Activated CD4-positive, alpha-beta memory T cell treated with anti-CD3 and anti-CD28 coated beads for 36 hours (primary cell): ENCODE measurements around the gene ARFGEF3. TPM values are rescaled to one million over a fixed set of nuclear protein-coding genes. Genes with fewer than 3 reads are reported as not detected.
A peak's percentile ranks its signal among the peaks of the same experiment; 100 is the strongest.
"Not testable (repeated sequence)": the region's sequence is repeated elsewhere in the genome, so short reads cannot be mapped to it uniquely, and the experiment has no call there.

Experiments
- CTCF ChIA-PET: fragments of 350-600 bp; sonication (Branson Sonifier 250); formaldehyde crosslinking; loops from one replicate; lab custom pipeline; 2021; ENCODE audit warnings: antibody characterized with exemption, inconsistent platforms; lab: Charles Lee
- POLR2A ChIA-PET: fragments of 350-600 bp; sonication (Branson Sonifier 250); formaldehyde crosslinking; loops from one replicate; lab custom pipeline; 2021; ENCODE audit warnings: antibody characterized with exemption; lab: Charles Lee
- DNase-seq: peaks from one replicate; pipeline ENCODE4 v3.0.0-alpha.2; 2020
- H3K27ac Mint-ChIP-seq: one replicate; pipeline ENCODE4 v1.8.0; 2021; ENCODE audit warnings: mixed read lengths
- H3K27me3 Mint-ChIP-seq: one replicate; pipeline ENCODE4 v1.8.0; 2021; ENCODE audit warnings: mixed read lengths
- H3K36me3 Mint-ChIP-seq: one replicate; pipeline ENCODE4 v1.8.0; 2021; ENCODE audit warnings: mixed read lengths
- H3K4me1 Mint-ChIP-seq: one replicate; pipeline ENCODE4 v1.8.0; 2021; ENCODE audit warnings: low read depth, mixed read lengths
- H3K4me3 Mint-ChIP-seq: one replicate; pipeline ENCODE4 v1.8.0; 2021; ENCODE audit warnings: mild to moderate bottlenecking, mixed read lengths
- H3K9me3 Mint-ChIP-seq: one replicate; pipeline ENCODE4 v1.8.0; 2021; ENCODE audit warnings: mixed read lengths
- intact Hi-C: fragments of 100-400 bp; cut with micrococcal nuclease; formaldehyde crosslinking; loops from one replicate; pipeline ENCODE4 v1.15.1; 2023
- total RNA-seq, 2 experiments: library from RNA; stranded (reverse); gene quantifications; one replicate each; pipeline ENCODE4 v1.2.3, GENCODE V29; 2021

Gene ARFGEF3, protein sequence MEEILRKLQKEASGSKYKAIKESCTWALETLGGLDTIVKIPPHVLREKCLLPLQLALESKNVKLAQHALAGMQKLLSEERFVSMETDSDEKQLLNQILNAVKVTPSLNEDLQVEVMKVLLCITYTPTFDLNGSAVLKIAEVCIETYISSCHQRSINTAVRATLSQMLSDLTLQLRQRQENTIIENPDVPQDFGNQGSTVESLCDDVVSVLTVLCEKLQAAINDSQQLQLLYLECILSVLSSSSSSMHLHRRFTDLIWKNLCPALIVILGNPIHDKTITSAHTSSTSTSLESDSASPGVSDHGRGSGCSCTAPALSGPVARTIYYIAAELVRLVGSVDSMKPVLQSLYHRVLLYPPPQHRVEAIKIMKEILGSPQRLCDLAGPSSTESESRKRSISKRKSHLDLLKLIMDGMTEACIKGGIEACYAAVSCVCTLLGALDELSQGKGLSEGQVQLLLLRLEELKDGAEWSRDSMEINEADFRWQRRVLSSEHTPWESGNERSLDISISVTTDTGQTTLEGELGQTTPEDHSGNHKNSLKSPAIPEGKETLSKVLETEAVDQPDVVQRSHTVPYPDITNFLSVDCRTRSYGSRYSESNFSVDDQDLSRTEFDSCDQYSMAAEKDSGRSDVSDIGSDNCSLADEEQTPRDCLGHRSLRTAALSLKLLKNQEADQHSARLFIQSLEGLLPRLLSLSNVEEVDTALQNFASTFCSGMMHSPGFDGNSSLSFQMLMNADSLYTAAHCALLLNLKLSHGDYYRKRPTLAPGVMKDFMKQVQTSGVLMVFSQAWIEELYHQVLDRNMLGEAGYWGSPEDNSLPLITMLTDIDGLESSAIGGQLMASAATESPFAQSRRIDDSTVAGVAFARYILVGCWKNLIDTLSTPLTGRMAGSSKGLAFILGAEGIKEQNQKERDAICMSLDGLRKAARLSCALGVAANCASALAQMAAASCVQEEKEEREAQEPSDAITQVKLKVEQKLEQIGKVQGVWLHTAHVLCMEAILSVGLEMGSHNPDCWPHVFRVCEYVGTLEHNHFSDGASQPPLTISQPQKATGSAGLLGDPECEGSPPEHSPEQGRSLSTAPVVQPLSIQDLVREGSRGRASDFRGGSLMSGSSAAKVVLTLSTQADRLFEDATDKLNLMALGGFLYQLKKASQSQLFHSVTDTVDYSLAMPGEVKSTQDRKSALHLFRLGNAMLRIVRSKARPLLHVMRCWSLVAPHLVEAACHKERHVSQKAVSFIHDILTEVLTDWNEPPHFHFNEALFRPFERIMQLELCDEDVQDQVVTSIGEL (N-terminal part only)
- under 1 TPM; 0.71 to 0.85 TPM for total RNA-seq

DNA sequence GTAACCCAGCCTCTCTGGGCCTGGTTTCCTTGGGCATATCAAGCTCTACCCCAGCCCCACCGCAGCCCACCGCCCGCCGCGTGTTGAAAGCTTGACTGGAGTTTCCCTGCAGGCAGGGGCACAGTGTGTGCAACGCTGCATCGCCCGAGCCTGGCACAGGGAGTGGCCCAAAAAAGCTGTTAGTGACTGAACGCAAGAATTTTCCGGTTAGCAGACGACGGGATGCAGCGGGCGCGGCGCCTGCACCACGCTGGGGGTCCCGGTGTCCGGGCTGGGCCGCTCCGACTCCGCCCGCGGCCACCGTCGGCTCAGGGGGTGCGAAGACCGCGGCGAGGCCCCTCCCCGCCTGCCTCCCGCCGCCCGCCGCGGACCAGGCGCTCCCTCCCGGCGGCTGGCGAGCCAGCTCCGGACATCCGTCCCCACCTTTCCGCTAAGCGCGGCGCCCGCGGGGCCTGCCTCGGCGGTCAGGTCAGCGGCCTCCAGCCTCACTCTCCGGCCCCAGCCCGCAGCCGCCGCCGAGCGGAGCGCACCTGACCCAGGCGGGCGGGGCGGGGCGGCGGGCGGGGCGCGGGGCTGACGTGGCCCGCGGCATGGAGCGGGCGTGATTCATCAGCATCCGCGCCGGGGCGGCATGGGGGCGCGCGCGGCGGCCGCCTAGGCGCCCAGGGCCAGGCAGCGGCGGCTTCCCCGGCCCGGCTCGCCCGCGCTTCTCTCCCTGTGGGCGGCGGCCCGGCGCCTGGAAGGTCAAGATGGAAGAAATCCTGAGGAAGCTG is at the start of gene ARFGEF3:
ARFGEF3 (plus strand) TSS at position 602 of the 773 bp plus-strand sequence; CDS start at position 750, 148 bp downstream.
- DNase-seq = peak; percentile 75
- Mint-ChIP-seq H3K36me3 (no peaks in the 10 kb centered on the region), H3K4me3 (peak within 1 kb of the TSS; percentile 72), H3K27me3 (peaks cover 45% of the 10 kb centered on the region), H3K27ac (no peak within 1 kb of the TSS), H3K9me3 (no peaks in the 10 kb centered on the region), H3K4me1 (peaks cover 14% of the 10 kb centered on the region)
- POLR2A ChIA-PET = no interaction called here
- CTCF ChIA-PET = interaction anchor here (1.0 kb wide), 1 partner anchor 847 kb away, joined by 3 read pairs; no protein-coding TSS in a partner anchor
- intact Hi-C loops = loop anchor here (5.0 kb wide), 1 partner anchor 241 kb away; the partner anchor contains the start of gene HEBP2

DNA sequence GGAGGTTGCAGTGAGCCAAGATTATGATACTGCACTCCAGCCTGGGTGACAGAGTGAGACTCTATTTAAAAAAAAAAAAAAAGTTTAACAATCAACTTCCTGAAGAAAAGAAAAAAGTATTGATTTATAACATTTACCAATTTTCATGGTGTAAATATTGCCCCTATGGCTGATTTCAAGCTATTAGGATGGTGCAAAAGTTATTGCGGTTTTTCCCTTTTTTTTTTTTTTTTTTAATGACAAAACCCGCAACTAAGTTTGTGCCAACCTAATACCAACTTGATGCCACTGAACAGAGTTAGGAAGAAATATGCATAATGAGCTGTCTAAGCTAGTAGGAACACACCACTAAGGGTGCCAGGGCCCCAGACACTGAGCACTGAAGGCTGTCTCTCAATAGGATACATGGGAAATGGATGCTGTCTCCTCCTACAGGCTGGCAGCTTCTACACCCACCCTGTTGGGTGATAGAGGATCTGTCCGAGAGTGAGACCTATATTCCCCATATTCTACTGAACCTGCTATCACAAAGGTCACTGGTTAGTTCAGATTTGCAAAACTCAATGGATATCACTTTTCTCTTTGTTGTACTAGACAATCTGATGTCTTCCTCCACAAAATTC is 48.0 kb upstream of the ARFGEF3 start:
- Mint-ChIP-seq H3K27me3 (peaks cover 17% of the 10 kb centered on the region), H3K27ac (no peak overlapping the region), H3K36me3 (no peaks in the 10 kb centered on the region), H3K4me1 (peaks cover 9% of the 10 kb centered on the region), H3K4me3 (no peak overlapping the region), H3K9me3 (no peaks in the 10 kb centered on the region)
- CTCF ChIA-PET = interaction anchor here (0.6 to 5.8 kb wide), 5 partner anchors 108 to 403 kb away, joined by 4 to 102 read pairs (median 35); no protein-coding TSS in a partner anchor
- POLR2A ChIA-PET = no interaction called here
- intact Hi-C loops = no loop called here
- DNase-seq = no peak

DNA sequence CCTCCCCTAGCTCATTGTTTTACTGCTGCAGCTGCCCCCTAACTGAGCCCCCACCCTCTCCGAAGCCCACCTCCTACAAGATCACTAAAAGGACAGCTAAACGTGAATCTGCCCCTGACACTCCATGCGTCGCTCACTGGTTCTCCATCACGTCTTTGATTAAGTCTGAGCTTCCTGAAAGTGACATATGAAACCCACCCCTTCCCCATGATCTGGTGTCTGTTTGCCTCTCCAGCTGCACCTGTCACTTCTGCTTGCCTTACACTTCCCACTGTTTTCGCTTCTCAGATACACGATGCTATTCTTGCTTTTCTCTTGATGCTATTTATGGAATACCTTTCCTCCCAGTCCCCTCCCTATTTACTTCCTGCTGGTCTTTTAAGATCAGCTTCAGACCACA is 46.5 kb upstream of the ARFGEF3 start:
- POLR2A ChIA-PET = interaction anchor here (0.7 kb wide), 1 partner anchor 91 kb away, joined by 4 read pairs; no protein-coding TSS in a partner anchor

DNA sequence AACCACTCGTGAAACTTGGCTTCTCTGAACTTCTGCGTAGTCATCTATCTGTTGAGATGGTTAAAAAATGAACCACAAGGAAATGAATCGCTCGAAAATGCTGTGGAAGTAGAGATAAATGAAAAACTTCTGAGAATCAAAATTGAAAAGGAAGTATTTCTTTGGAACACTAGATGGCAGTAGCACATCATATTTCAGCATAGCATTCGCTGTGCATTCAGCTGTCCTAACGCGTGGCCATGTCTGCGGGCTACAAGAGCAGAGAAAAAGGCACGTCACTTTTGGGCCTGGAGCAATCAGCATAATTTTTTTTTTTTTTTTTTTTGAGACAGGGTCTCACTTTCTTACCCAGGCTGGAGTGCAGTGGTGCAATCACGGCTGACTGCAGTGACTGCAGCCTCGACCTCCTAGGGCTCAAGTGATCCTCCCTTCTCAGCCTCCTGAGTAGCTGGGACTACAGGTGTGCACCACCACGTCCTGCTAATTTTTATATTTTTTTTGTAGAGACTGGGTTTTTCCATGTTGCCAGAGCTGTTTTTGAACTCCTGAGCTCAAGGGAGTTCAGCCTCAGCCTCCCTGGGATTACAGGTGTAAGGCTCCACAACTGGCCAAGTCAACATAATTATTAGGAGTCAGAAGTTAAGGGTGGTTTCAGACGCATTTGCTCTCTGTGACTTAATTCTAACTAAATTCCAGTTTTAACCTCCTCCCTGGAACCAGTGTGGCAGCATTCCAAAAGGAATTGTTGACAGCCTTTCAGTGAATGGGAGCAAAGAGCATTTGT is 45.7 kb upstream of the ARFGEF3 start:
- peak; percentile 44 for DNase-seq
- H3K4me1 Mint-ChIP-seq = peaks cover 6% of the 10 kb centered on the region
- ChIA-PET POLR2A (interaction anchor here (0.6 to 0.7 kb wide), 5 partner anchors 10 to 1650 kb away, joined by 3 to 5 read pairs (median 3); no protein-coding TSS in a partner anchor), CTCF (interaction anchor here (0.6 to 5.8 kb wide), 38 partner anchors 9 to 1249 kb away, joined by 3 to 102 read pairs (median 5); no protein-coding TSS in a partner anchor)
- H3K36me3 Mint-ChIP-seq = no peaks in the 10 kb centered on the region
- intact Hi-C loops = loop anchor here (1.0 to 5.0 kb wide), 5 partner anchors 171 to 651 kb away; partner anchors contain the start of gene HEBP2
- H3K27ac Mint-ChIP-seq = no peak overlapping the region
- H3K9me3 Mint-ChIP-seq = no peaks in the 10 kb centered on the region
- peaks cover 23% of the 10 kb centered on the region for H3K27me3 Mint-ChIP-seq
- no peak overlapping the region for H3K4me3 Mint-ChIP-seq

More for the DNA sequence above, 46.5 kb upstream of the ARFGEF3 start:
- no peak for DNase-seq
- peaks cover 6% of the 10 kb centered on the region for H3K4me1 Mint-ChIP-seq
- no peaks in the 10 kb centered on the region for H3K36me3 Mint-ChIP-seq
- H3K27ac Mint-ChIP-seq = no peak overlapping the region
- no peaks in the 10 kb centered on the region for H3K9me3 Mint-ChIP-seq
- CTCF ChIA-PET = interaction anchor here (0.7 to 5.8 kb wide), 21 partner anchors 10 to 652 kb away, joined by 3 to 102 read pairs (median 9); no protein-coding TSS in a partner anchor
- intact Hi-C loops = loop anchor here (5.0 kb wide), 1 partner anchor 287 kb away; the partner anchor contains the start of gene HEBP2
- peaks cover 20% of the 10 kb centered on the region for H3K27me3 Mint-ChIP-seq
- no peak overlapping the region for H3K4me3 Mint-ChIP-seq

DNA sequence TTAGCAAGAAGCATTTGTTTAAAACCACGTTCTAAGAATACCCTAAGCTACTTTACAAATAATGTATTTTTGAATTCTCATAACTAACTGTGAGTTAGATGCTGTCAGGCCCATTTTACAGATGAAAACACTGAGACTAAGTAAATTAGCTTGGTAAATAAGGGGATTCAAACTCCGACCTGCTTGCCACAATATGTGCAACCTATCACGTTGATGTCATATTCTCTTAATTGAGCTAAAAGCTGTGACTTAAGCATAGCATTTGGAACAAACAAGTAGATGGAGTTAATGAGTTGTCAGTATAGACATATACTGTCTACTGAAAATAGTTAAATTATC is 45.1 kb upstream of the ARFGEF3 start:
- no peaks in the 10 kb centered on the region for H3K9me3 Mint-ChIP-seq
- ChIA-PET CTCF (interaction anchor here (0.7 to 5.8 kb wide), 28 partner anchors 9 to 1248 kb away, joined by 3 to 102 read pairs (median 7); no protein-coding TSS in a partner anchor), POLR2A (no interaction called here)
- H3K36me3 Mint-ChIP-seq = no peaks in the 10 kb centered on the region
- H3K4me1 Mint-ChIP-seq = peaks cover 6% of the 10 kb centered on the region
- intact Hi-C loops = loop anchor here (1.0 to 5.0 kb wide), 5 partner anchors 171 to 650 kb away; partner anchors contain the start of gene HEBP2
- peaks cover 23% of the 10 kb centered on the region for H3K27me3 Mint-ChIP-seq
- no peak overlapping the region for H3K4me3 Mint-ChIP-seq
- DNase-seq = no peak
- no peak overlapping the region for H3K27ac Mint-ChIP-seq

DNA sequence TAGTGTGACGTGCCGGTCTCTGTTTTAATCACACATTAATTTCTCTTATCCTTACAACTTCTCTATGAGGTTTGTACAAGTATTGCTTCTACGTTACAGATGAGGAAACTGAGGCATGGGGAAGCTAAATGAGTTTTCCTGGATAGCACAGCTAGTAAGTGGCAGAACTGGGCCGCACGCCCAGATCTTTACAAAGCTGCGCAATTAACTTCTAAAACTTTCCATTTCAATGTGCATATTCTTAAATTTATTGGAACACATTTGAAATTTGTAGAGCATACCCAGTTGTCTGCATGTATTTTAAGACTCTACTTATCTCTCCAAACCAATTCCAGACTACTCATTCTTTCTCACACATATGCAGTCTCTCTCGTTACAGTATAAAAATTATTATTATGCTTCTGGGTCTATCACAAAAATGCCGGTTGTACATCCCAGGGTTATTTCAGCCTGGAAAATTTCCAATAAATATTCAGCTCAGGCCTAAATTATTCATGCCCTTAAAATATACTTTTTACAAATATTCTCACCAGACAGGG is 44.3 kb upstream of the ARFGEF3 start:
- ChIA-PET POLR2A (no interaction called here), CTCF (interaction anchor here (0.7 to 5.8 kb wide), 12 partner anchors 8 to 1079 kb away, joined by 3 to 102 read pairs (median 15); partner anchors contain the start of gene HEBP2)
- Mint-ChIP-seq H3K9me3 (no peaks in the 10 kb centered on the region), H3K27ac (no peak overlapping the region), H3K4me1 (peaks cover 6% of the 10 kb centered on the region), H3K27me3 (peaks cover 24% of the 10 kb centered on the region), H3K4me3 (no peak overlapping the region), H3K36me3 (no peaks in the 10 kb centered on the region)
- intact Hi-C loops = loop anchor here (2.0 to 5.0 kb wide), 3 partner anchors 285 to 649 kb away; partner anchors contain the start of gene HEBP2
- no peak for DNase-seq

DNA sequence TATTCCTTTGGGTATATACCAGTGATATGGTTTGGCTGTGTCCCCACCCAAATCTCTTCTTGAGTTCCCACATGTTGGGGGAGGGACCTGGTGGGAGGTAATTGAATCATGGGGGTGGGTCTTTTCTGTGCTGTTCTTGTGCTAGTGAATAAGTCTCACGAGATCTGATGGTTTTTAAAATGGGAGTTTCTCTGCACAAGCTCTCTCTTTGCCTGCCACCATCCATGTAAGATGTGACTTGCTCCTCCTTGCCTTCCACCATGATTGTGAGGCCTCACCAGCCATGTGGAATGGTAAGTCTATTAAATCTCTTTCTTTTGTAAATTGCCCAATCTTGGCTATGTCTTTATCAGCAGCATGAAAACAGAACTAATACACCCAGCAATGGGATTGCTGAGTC is 42.5 kb upstream of the ARFGEF3 start:
- H3K9me3 Mint-ChIP-seq, H3K36me3 Mint-ChIP-seq, DNase-seq, H3K27ac Mint-ChIP-seq, H3K4me3 Mint-ChIP-seq, POLR2A ChIA-PET, H3K4me1 Mint-ChIP-seq: not testable (repeated sequence)
- CTCF ChIA-PET = interaction anchor here (0.9 to 5.8 kb wide), 3 partner anchors 10 to 647 kb away, joined by 3 to 102 read pairs (median 6); no protein-coding TSS in a partner anchor
- H3K27me3 Mint-ChIP-seq = peaks cover 24% of the 10 kb centered on the region
- intact Hi-C loops = loop anchor here (5.0 kb wide), 1 partner anchor 283 kb away; the partner anchor contains the start of gene HEBP2

DNA sequence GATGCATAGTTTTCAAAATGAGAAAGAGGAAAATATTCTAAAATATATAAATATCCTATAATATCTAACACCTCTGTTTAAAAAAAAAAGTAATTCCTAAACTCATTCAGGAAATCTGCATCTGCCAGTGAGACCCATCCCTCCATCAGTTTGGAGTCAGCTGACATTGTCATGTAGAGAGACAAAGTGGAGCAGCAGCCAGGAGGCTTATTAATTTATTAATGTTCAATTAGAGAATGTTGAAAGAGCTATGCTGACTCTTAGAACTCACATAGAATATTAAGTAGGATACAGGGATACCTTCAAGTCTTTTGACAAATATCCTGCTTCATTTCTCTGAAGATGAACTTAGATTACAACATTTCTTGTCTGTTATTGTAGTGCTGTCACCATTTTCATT is 41.8 kb upstream of the ARFGEF3 start:
- intact Hi-C loops = loop anchor here (5.0 kb wide), 1 partner anchor 282 kb away; the partner anchor contains the start of gene HEBP2
- peaks cover 18% of the 10 kb centered on the region for H3K27me3 Mint-ChIP-seq
- POLR2A ChIA-PET = no interaction called here
- H3K27ac Mint-ChIP-seq = no peak overlapping the region
- H3K9me3 Mint-ChIP-seq = no peaks in the 10 kb centered on the region
- H3K4me1 Mint-ChIP-seq = peaks cover 6% of the 10 kb centered on the region
- no peak overlapping the region for H3K4me3 Mint-ChIP-seq
- CTCF ChIA-PET = interaction anchor here (0.9 to 1.0 kb wide), 2 partner anchors 398 to 646 kb away, joined by 3 read pairs; no protein-coding TSS in a partner anchor
- no peaks in the 10 kb centered on the region for H3K36me3 Mint-ChIP-seq
- no peak for DNase-seq

DNA sequence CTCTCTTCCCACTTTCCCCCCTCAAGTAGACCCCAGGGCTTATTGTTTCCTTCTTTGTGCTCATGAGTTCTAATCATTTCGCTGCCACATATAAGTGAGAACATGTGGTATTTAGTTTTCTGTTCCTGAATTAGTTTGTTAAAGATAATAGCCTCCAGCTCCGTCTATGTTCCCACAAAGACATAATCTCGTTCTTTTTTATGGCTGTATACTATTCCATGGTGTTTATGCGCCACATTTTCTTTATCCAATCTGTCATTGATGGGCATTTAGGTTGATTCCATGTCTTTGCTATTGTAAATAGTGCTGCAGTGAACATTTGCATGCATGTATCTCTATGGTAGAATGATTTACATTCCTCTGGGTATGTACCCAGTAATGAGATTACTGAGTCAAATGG is 37.6 kb upstream of the ARFGEF3 start:
- DNase-seq = no peak
- ChIA-PET CTCF (interaction anchor here (2.9 kb wide), 1 partner anchor 8 kb away, joined by 17 read pairs; no protein-coding TSS in a partner anchor), POLR2A (no interaction called here)
- Mint-ChIP-seq H3K36me3 (no peaks in the 10 kb centered on the region), H3K27me3 (peaks cover 10% of the 10 kb centered on the region), H3K4me1 (no peaks in the 10 kb centered on the region), H3K4me3 (no peak overlapping the region), H3K9me3 (no peaks in the 10 kb centered on the region), H3K27ac (no peak overlapping the region)
- intact Hi-C loops = no loop called here
